Activated CD4-positive, alpha-beta T cell treated with anti-CD3 and anti-CD28 coated beads, Interleukin-2, amount 50 U/mL, for 24 hours (primary cell): ENCODE measurements around the gene CCDC24.

Source experiments
- DNase-seq, 2 donors: peaks; one replicate each; pipeline ENCODE4 v3.0.0-alpha.2; 2020; ENCODE audit warnings: low read depth in 1 of 2, low spot score in 1 of 2

The CCDC24 gene

GRCh38 chr1:43980255-43981134 is 10.9 kb upstream of the CCDC24 start:
- DNase-seq = no peak

GRCh38 chr1:43981135-43981491 is 10.3 kb upstream of the CCDC24 start:
- DNase-seq = no peak

- DNase-seq = no peak
These were observed 9.8 kb upstream of the CCDC24 start for GRCh38 chr1:43981636-43982035.

DNA sequence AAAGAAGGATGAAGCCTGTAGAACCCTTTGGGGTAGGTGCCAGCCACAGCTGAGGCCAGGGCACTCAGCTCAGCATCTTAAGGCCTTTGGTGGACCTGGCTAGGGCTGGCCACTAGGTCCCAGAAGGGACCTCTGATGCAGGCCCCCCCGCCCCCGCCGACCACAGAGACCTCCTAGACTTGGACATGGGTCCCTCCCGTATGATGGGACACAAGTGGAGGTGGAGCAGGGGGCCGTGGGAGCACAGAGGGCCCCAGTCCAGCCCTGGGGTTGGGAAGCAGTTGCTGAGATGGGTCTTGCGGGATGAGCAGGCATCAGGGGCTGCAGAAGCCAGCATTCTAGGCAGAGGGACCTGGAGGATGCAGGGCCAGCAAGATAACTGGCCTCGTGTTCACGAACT is 9.2 kb upstream of the CCDC24 start:
- DNase-seq = no peak

DNA sequence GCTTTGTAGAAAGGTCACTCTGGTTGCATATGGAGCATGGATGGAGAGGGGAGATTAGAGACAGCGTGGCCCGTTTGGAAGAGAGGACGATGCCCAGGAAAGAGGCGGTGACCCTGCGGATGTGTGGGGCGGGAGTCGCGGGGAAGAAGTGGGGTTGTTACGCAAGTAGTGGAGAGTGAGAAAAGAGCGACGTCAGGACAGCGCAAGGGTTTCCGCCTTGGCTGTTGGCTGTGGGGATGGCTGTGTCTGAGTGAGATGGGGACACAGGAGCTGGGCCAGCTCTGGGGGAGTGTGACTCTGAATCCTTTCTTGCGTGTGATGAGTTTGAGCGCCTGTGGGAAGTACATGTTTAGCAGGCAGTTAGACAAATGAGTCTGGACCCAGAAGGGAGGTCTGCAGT is 8.6 kb upstream of the CCDC24 start:
- no peak for DNase-seq

DNA sequence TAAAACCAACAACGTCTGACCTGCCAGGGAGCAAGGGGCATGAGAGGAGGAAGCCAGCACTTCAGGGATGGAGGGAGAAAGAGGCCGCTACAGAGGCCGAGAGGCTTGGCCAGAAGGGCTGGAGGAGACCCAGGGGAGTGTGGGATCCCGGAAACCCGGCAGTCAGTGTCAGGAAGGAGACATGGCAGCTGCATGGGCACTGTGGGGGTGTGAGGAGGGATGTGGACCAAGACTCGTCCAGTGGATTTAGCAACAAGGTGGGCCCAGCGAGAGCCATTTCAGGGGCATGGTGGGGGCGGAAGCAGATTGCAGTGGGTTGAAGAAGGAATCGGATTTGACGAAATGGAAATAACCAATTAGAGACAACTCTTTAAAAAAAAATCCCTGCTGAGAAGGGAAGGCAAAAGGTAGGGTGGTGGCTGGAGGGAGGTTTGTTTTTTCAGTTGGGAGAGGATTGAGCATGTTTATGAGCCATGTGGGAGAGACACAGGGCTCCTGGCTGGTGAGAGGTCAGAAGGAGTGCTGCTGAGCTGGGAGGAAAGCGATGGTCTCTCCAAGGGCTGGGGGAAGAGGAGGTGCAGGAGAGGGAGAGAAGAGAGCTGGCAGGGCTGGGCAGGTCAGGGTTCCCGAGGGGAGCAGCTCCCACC is 8.0 kb upstream of the CCDC24 start:
- no peak for DNase-seq

DNA sequence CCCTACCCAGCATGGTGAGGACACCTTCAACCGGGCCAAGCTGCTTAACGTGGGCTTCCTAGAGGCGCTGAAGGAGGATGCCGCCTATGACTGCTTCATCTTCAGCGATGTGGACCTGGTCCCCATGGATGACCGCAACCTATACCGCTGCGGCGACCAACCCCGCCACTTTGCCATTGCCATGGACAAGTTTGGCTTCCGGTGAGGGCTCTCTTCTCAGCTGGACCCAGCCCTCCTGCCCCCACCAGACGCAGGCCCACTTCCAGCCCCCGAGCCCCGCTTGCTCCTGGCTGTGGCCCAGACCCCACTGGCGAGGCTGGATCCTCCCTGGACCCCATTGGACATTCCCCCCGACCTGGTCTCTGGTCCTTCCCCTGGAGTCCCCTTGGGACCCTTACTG is 6.5 kb upstream of the CCDC24 start:
- no peak for DNase-seq

DNA sequence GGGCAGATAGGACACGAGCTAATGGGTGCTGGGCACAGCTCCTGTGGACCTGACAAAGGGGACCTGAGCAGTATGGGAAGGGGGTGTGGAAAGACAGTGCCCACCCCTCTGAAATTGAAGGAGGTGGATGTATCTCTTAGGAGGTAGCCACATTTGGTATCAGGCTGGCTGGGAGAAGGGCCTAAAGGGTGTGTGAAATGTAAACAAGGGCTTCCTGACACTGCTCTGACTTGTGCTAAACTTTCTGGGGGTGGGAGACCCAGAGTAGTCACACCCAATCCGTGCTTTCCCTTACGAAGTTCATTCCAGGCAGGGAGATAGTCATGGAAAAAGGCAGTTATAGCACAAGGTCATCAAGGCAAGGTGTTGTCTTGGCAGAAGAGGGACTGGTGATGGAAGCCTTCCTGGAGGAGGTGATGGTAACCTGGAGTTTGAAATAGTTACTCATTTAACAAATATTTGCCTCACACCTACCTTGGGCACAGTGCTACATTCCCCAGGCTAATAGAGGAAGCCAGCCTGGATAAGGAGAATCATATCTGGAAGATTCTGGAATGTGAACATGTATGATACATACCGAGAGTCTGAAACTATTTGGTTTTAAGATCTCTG is 5.3 kb upstream of the CCDC24 start:
- DNase-seq = no peak

DNA sequence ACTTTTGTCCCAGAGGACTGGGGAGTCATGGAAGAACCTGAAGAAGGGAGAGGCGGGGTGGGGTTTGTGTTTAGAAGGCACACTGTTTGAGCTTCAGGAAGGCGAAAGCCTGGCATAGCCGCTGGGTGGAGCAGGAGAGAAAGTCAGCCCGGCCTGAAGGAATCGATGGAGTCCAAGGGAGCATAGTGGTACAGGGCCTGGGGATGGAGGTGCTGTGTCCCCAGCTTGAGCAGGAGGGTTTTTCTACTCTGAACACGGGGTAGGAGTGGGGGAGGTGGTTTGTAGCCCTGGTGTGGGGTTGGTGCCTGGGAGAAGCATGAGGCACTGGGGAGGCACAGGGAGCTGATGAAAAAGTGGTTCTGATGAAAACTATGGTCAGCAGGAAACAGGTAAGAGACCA is 4.7 kb upstream of the CCDC24 start:
- no peak for DNase-seq

- no peak for DNase-seq
These were observed 4.1 kb upstream of the CCDC24 start for GRCh38 chr1:43987159-43987902.

DNA sequence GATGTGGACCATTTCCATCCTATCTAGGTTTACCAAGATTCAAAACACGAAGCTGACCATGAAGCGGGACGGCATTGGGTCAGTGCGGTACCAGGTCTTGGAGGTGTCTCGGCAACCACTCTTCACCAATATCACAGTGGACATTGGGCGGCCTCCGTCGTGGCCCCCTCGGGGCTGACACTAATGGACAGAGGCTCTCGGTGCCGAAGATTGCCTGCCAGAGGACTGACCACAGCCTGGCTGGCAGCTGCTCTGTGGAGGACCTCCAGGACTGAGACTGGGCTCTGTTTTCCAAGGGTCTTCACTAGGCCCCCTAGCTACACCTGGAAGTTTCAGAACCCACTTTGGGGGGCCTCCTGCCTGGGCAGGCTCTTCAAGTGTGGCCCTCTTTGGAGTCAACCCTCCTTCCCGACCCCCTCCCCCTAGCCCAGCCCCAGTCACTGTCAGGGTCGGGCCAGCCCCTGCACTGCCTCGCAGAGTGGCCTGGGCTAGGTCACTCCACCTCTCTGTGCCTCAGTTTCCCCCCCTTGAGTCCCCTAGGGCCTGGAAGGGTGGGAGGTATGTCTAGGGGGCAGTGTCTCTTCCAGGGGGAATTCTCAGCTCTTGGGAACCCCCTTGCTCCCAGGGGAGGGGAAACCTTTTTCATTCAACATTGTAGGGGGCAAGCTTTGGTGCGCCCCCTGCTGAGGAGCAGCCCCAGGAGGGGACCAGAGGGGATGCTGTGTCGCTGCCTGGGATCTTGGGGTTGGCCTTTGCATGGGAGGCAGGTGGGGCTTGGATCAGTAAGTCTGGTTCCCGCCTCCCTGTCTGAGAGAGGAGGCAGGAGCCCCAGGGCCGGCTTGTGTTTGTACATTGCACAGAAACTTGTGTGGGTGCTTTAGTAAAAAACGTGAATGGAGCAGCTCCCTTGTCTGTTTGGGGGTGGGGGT is 864 bp upstream of the CCDC24 start:
- no peak for DNase-seq

DNA sequence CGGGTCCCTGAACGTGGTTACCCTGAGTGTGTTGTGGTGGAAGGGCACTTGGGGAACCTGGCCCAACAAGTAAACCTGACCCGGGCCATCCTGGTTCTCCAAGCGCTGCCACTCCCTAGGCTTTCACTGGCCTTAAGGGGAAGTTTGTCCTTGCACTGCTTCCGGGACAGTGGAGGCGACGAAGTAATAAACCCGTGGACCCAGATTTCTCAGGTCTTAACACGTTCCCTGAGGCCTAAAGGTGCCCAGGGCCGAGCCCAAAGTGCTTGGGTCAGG is 261 bp upstream of the CCDC24 start:
- no peak for DNase-seq

DNA sequence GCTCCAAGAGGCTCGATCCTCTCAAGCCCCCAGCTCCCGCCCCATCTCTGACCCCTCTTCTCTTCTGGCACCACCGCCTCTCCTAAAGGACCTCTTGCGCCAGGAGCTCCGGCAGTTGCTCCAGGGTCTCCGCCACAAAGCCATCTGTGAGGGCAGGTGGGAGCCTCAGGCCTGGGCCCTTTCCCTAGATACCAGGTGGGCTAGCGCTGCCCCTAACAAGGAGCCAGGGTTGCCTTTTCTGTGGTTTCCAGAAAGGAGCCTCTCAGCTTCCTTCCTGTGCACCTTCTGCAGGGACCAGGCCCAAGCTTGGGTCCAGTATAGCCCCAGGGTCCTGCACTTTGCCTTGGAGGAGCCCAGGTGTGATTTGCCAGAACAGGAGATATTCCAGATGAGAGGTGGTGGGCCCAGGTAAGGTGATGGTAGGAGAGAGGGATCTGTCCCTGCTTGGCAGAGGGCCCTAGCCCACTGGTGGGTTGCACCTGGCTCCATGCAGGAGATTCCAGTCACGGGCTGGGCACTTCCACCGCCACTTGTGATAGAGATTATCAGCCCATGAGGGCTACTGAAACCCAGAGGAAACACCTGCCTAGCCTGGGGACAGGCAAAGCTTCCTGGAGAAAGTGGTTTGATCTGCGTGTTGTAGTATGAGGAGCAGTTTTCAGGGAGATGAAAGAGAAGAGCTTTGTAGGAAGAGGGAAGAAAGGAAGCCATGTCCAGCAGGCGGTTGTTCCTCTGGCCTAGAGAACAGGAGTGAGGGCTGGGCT is 1.0 kb downstream of the CCDC24 start:
- DNase-seq = no peak

DNA sequence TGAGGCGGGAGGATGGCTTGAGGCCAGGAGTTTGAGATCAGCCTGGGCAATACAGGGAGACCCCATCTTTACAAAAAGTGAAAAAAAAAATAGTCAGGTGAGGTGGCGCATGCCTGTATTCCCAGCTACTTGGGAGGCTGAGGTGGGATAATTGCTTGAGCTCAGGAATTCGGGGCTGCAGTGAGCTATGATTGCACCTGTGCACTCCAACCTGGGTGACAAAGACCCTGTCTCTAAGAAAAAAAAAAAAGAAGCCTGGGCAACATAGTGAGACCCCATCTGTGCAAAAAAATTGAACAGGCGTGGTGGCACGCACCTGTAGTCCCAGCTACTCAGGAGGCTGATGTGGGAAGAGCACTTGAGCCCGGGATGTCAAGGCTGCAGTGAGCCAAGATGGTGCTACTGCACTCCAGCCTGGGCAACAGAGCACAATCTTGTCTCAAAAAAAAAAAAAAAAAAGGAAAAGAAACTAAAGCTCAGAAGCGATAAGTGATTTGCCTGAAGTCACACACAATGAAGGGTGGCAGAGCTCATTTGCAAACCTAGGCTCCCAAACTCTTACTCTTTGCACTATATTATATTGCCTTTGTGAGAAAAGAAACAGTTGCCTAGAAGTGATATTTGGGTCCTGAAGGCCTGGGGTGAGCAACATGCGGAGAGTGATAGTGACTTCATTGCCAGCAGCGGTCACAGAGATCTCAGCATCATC is 2.0 kb downstream of the CCDC24 start:
- DNase-seq = no peak

- no peak for DNase-seq
These were observed 2.7 kb downstream of the CCDC24 start for GRCh38 chr1:43994071-43994470.

- DNase-seq = no peak
These were observed 3.7 kb downstream of the CCDC24 start for GRCh38 chr1:43994794-43995790.

DNA sequence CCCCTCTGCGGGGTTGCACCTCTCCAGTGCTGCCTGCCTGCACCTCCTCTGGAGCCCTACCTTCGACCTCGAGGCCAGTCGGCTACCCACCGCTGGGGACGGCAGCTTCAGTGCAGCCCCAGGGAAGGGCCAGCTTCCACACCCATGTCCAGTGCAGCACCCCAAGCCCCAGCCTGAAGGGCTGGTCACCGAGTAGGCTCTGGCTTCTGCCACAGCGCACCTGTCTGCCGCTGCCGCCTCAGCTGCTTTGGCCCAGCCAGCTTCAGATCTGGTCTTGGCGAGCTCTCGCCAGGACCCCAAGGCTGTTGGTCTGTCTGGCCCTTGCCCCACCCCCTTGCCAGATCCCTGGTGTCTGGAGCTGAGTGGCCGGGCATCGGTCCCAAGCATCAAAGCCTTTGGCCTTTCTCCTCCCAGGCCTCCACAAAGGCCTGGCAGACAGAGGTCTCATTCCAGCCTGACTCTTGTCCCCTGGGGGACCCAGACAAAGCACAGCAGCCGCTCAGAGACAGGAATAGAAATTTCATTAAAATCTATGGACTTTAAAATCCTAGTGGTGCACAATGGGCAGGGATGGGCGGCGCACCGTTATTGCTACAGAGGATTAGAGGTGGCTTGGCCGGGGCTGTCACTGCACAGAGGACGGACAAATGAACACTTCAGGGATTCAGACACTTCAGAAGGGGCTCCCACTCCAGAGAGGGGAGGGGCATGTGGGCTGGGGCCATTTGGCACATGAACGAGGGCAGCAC is 4.8 kb downstream of the CCDC24 start:
- no peak for DNase-seq

- DNase-seq = no peak
These were observed 5.3 kb downstream of the CCDC24 start for GRCh38 chr1:43996733-43997115.
